HTERT RPE-1 (cell line): ENCODE results near the gene PLEKHA5.

Source experiments
- in situ Hi-C: fragments of 300-500 bp; cut with MboI; formaldehyde crosslinking; loops from 4 replicates; pipeline ENCODE4 v1.14.3; 2020; ENCODE audit warnings: low sequenced_read_pairs

The PLEKHA5 gene

DNA sequence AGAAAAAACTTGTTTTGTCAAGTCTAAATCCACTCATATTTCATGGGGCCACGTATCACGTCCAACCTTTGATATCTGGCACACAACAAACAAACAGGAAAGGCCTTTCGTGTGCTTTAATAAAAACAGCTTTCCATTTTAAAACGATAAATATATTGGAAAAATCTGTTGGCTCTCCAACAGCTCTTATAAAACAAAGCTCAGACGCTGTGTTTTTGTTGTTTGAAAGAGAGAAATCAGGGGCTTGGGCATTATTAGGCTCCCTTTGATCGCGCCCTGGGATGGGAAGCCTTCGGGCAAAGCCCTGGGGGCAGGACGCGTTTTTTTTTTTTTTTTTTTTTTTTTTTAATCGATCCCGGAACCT is 429 bp upstream of the PLEKHA5 start:
- in situ Hi-C loops = no loop called here

- in situ Hi-C loops = no loop called here
Measured at GRCh38 chr12:19130224-19131024, 891 bp downstream of the PLEKHA5 start.

- in situ Hi-C loops = no loop called here
Measured at GRCh38 chr12:19131025-19131444, 1.5 kb downstream of the PLEKHA5 start.

GRCh38 chr12:19138551-19138950 is 9.0 kb downstream of the PLEKHA5 start:
- in situ Hi-C loops = no loop called here

GRCh38 chr12:19138956-19139355 is 9.4 kb downstream of the PLEKHA5 start:
- in situ Hi-C loops = no loop called here

- in situ Hi-C loops = no loop called here
Measured at GRCh38 chr12:19139615-19140194, 10.2 kb downstream of the PLEKHA5 start.

DNA sequence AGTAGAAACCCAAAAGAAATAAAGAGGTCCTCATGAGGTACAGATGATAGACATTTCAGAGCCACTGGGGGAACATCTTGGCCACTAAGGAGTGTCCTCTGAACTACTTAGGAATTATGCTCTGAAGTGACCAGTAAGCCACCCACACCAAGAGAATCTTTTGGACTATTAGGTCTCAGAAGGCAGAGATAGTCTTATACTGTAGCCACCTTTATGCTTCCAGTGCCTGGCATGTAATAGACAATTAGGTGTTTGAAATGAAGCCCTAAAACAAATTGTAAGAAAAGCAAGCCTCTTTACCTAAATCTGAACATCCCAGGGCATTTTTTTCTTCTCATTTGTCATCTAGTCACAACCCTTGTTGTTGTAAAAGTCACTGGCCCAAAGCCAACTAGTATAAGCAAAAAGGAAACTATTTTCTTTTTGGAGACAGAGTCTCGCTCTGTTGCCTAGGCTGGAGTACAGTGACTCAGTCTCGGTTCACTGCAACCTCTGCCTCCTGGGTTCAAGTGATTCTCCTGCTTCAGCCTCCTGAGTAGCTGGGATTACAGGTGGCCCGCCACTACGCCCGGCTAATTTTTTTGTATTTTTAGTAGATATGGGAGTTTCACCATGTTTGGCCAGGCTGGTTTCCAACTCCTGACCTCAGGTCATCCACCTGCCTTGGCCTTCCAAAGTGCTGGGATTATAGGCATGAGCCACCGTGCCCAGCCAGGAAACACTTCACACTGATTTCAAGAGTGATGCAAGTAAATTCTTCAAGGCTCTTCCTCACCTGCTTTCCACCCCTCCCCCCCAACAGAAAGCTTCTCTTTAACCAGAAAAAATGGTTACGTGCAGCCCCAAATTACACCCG is 11.1 kb downstream of the PLEKHA5 start:
- in situ Hi-C loops = no loop called here

- in situ Hi-C loops = no loop called here
Measured at GRCh38 chr12:19142499-19142898, 13.0 kb downstream of the PLEKHA5 start.

- in situ Hi-C loops = no loop called here
Measured at GRCh38 chr12:19144287-19144686, 14.8 kb downstream of the PLEKHA5 start.

GRCh38 chr12:19144985-19145384 is 15.5 kb downstream of the PLEKHA5 start:
- in situ Hi-C loops = no loop called here

DNA sequence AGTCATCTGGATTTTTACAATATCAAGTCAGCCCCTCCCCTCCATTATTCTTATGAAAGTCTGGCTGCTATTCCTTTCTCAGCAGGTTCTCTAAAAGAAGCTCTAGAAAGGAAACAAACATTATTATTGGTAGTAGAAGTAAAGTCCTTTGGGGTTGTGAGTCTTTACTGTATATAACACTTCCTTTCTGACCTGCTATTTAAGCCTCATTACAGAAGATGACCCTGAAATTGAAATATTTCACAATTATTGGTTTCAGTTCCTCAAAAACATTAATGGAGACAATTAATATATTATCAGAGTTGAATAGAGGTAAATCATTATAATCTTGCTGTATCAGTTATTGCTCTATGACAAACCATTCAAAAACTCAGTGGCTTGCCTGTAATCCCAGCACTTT is 19.3 kb downstream of the PLEKHA5 start:
- in situ Hi-C loops = no loop called here

GRCh38 chr12:19150273-19150900 is 20.9 kb downstream of the PLEKHA5 start:
- in situ Hi-C loops = no loop called here

- in situ Hi-C loops = no loop called here
Measured at GRCh38 chr12:19151298-19151697, 21.8 kb downstream of the PLEKHA5 start.

DNA sequence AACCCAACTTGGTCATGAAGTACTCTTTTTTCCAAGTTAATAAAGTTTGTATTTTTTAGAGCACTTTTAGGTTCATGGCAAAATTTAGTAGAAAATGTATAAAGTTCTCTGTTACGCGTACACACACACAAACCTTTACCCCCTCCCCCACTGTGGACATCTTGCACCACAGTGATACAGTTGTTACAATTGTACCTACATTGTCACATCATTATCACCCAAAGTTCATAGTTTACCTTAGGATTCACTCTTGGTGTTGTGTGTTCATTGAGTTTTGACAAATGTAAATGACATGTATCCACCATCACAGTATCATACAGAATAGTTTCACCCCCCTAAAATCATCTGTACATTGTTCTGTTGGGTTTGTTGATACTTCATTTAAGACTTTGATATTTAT is 23.9 kb downstream of the PLEKHA5 start:
- in situ Hi-C loops = no loop called here

- in situ Hi-C loops = no loop called here
Measured at GRCh38 chr12:19154686-19155085, 25.2 kb downstream of the PLEKHA5 start.

DNA sequence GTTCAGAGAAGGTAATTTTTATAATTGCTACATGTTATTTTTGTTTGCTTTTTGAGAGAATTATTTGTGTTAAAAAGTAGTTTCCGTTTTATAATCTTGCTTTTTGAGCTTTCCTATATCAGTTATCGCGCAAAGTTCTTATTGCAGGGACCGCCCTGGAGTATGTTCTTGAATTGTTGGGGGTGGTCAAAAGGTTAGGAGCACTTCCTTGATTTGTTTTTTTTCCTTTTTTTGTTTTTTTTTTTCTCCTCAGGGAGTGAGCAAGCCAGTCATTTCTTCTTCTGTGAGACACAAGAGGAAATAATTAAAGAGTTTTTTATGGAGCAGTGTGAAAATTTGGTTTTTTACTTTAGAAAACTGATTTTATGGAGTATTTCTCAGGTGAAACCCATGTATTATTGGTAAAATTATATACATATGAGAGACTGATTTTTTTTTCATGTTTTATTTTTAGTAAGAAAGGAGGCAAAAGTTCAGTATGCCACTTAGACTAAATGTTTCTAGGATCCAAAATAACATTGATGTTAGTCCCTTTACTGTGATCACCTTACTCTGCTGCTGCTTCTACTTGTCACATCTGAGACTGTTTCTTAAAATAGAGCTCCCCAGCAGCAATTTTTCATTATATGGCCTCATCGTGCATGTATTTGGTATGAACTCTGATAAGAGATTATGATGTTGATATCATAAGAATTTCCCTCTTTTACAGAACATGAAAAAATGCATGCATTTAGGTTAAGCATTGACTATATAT is 26.6 kb downstream of the PLEKHA5 start:
- in situ Hi-C loops = no loop called here

- in situ Hi-C loops = no loop called here
Measured at GRCh38 chr12:19158923-19159322, 29.4 kb downstream of the PLEKHA5 start.

DNA sequence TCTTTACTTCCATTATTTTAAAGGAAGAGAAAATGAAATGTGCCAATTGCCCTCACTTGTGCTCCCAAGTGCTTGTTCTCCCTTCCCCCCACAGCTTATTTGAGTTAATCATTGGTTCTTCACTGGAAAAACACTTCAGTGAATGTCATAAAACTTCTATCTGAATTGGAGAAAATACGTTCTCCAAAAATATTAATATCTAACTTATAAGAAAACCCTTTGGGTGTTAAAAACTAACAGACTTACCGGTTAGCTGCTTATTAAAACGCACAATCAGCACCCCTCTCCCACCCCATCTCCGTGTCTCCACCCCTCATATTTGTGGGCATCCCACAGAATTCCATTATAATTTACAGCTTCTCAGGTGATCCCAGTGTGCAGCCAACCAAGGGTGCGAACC is 31.7 kb downstream of the PLEKHA5 start:
- in situ Hi-C loops = no loop called here

DNA sequence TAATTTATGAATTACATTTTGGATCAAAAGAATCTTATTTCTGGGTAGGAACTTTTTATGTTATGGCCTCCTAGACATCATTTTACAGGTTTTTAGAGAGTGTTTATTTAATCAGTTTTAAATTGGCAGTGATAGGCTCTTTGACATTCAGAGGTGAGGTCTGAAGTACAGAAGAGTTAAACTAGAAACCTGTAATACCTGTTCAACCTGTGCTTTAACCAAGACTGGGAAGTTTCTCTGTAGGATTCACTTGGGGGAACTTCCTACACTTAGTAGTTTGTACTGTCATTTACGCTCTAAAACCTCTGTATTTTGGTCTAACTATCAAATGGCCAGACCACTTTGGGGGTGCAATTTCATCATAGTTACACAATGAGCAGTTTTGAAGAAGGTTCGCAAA is 35.9 kb downstream of the PLEKHA5 start:
- in situ Hi-C loops = no loop called here

GRCh38 chr12:19166387-19166786 is 36.9 kb downstream of the PLEKHA5 start:
- in situ Hi-C loops = no loop called here

GRCh38 chr12:19166956-19167355 is 37.4 kb downstream of the PLEKHA5 start:
- in situ Hi-C loops = no loop called here
